ENCODE measurements around the gene DHDDS.
A peak's percentile ranks its signal among the peaks of the same experiment; 100 is the strongest.
"Not testable (repeated sequence)": the region's sequence is repeated elsewhere in the genome, so short reads cannot be mapped to it uniquely, and the experiment has no call there.

Gene DHDDS

GRCh38 chr1:26477446-26478152, 45.5 kb downstream of the DHDDS start:
- peak in 1 of 2 experiments; percentile 20 for DNase-seq

GRCh38 chr1:26478159-26478558, 46.0 kb downstream of the DHDDS start:
- no peak for DNase-seq

- DNase-seq: no peak
Measured at GRCh38 chr1:26478988-26479387, 46.9 kb downstream of the DHDDS start.

GRCh38 chr1:26482921-26483320, 50.8 kb downstream of the DHDDS start:
- no peak for DNase-seq

GRCh38 chr1:26483980-26484379, 51.9 kb downstream of the DHDDS start:
- DNase-seq: no peak

GRCh38 chr1:26490155-26490554, 58.0 kb downstream of the DHDDS start:
- DNase-seq: no peak

- no peak for DNase-seq
Measured at GRCh38 chr1:26493267-26493666, 61.1 kb downstream of the DHDDS start.

- DNase-seq: no peak
Measured at GRCh38 chr1:26493938-26494337, 61.8 kb downstream of the DHDDS start.

GRCh38 chr1:26496861-26497260, 64.7 kb downstream of the DHDDS start:
- no peak for DNase-seq

- DNase-seq: no peak
Measured at GRCh38 chr1:26498894-26499293, 66.8 kb downstream of the DHDDS start.

- peak; percentile 64 to 88 for DNase-seq
Measured at GRCh38 chr1:26500488-26501175, 68.5 kb downstream of the DHDDS start.

GRCh38 chr1:26510711-26511110, 78.6 kb downstream of the DHDDS start:
- not testable (repeated sequence) for DNase-seq

- DNase-seq: not testable (repeated sequence)
Measured at GRCh38 chr1:26515836-26516235, 83.7 kb downstream of the DHDDS start.

- DNase-seq: no peak
Measured at GRCh38 chr1:26516987-26517765, 85.1 kb downstream of the DHDDS start.

GRCh38 chr1:26517766-26518049, 85.6 kb downstream of the DHDDS start:
- no peak for DNase-seq

- no peak for DNase-seq
Measured at GRCh38 chr1:26518355-26518754, 86.2 kb downstream of the DHDDS start.

- no peak for DNase-seq
Measured at GRCh38 chr1:26520339-26520738, 88.2 kb downstream of the DHDDS start.
